A549 (cell line): Measurements from ENCODE around the gene GNA15. TPM values are rescaled to one million over a fixed set of nuclear protein-coding genes. Genes with fewer than 3 reads are reported as not detected.
"Not testable (repeated sequence)": the region's sequence is repeated elsewhere in the genome, so short reads cannot be mapped to it uniquely, and the experiment has no call there.

ENCODE experiments used
- ATAC-seq, 2 experiments: fragments of 200-7000 bp in 1 of 2; fragments of >200 bp in 1 of 2; cut with Nextera tagmentation in 1 of 2; cut with Tn5 transposase in 1 of 2; 3 replicates each; pipeline versions ENCODE4 v1.8.0 to v1.9.1; 2018 to 2020; ENCODE audit warnings: mild to moderate bottlenecking in 1 of 2, moderate library complexity in 1 of 2
- CTCF ChIA-PET: fragments of 300-600 bp; sonication (Branson Sonifier 250); formaldehyde crosslinking; extraction: SDS; loops from one replicate; lab custom pipeline; 2021; ENCODE audit warnings: antibody characterized with exemption, inconsistent platforms; lab: Yijun Ruan, JAX
- POLR2A ChIA-PET: fragments of 350-600 bp; formaldehyde crosslinking; extraction: SDS; loops from one replicate; lab custom pipeline; 2021; ENCODE audit warnings: antibody characterized with exemption, inconsistent platforms; lab: Yijun Ruan, JAX
- DNase-seq, 2 experiments: peaks; one replicate each; pipeline versions ENCODE4 v3.0.0 to v3.0.0-alpha.2; 2011 to 2016; ENCODE audit warnings: low read depth in 1 of 2, low spot score in 1 of 2
- FAIRE-seq: peaks from 2 replicates; lab custom pipeline; 2011; peaks lifted over from hg19 to GRCh38; lab: Jason Lieb, UNC
- H3K27ac ChIP-seq, 2 experiments: fragments of >200 bp; sonication (Bioruptor Twin); formaldehyde crosslinking; 3 replicates each; pipeline ENCODE4 v1.5.1; 2016 to 2017
- H3K4me1 ChIP-seq: fragments of >200 bp; sonication (Bioruptor Twin); formaldehyde crosslinking; 3 replicates; pipeline ENCODE4 v1.6.1; 2016
- H3K4me2 ChIP-seq: fragments of >200 bp; sonication (Bioruptor Twin); formaldehyde crosslinking; 3 replicates; pipeline ENCODE4 v1.6.1; 2016
- H3K4me3 ChIP-seq: fragments of >200 bp; sonication (Bioruptor Twin); formaldehyde crosslinking; 3 replicates; pipeline ENCODE4 v1.5.1; 2016
- H3K9me3 ChIP-seq: fragments of >200 bp; sonication (Bioruptor Twin); formaldehyde crosslinking; 3 replicates; pipeline ENCODE4 v1.6.1; 2016
- BCL3 ChIP-seq: fragments of >200 bp; sonication (Bioruptor Twin); formaldehyde crosslinking; IDR thresholded peaks from 3 replicates; pipeline ENCODE4 v1.6.1; 2016
- CBX2 ChIP-seq: fragments of 200-600 bp; sonication (generic); IDR thresholded peaks from 2 replicates; pipeline ENCODE4 v1.6.1; 2016; ENCODE audit warnings: low read depth, mild to moderate bottlenecking, borderline replicate concordance
- CEBPB ChIP-seq, 2 experiments: fragments of >200 bp in 1 of 2; sonication (Bioruptor Twin) in 1 of 2; formaldehyde crosslinking in 1 of 2; IDR thresholded peaks; 2 replicates each; pipeline ENCODE4 v1.6.1; 2012 to 2016
- CTCF ChIP-seq: fragments of >200 bp; sonication (Bioruptor Twin); formaldehyde crosslinking; IDR thresholded peaks from 3 replicates; pipeline ENCODE4 v1.5.1; 2016
- EHMT2 ChIP-seq: fragments of 200-600 bp; sonication (generic); IDR thresholded peaks from 2 replicates; pipeline ENCODE4 v1.6.1; 2016; ENCODE audit warnings: antibody characterized with exemption, low read depth, mild to moderate bottlenecking, moderate library complexity
- EP300 ChIP-seq, 2 experiments: fragments of >200 bp; sonication (Bioruptor Twin); formaldehyde crosslinking; IDR thresholded peaks; 2 replicates in 1 of 2; 3 replicates in 1 of 2; pipeline ENCODE4 v1.6.1; 2016 to 2017
- FOXS1 ChIP-seq: fragments of 250-450 bp; sonication (Bioruptor Pico); IDR thresholded peaks from 2 replicates; pipeline ENCODE4 v1.5.0; 2020; ENCODE audit warnings: mild to moderate bottlenecking, moderate library complexity
- GATA3 ChIP-seq: IDR thresholded peaks from 2 replicates; pipeline ENCODE4 v1.6.1; 2012; ENCODE audit warnings: borderline replicate concordance
- HMGXB4 ChIP-seq: fragments of 250-450 bp; sonication (Bioruptor Pico); IDR thresholded peaks from 2 replicates; pipeline ENCODE4 v1.5.0; 2021; ENCODE audit warnings: mild to moderate bottlenecking, moderate library complexity, borderline replicate concordance
- HOXA7 ChIP-seq: fragments of 250-450 bp; sonication (Bioruptor Pico); IDR thresholded peaks from 2 replicates; pipeline ENCODE4 v1.5.0; 2020; ENCODE audit warnings: mild to moderate bottlenecking, moderate library complexity
- HOXB5 ChIP-seq: fragments of 250-450 bp; sonication (Bioruptor Pico); IDR thresholded peaks from 2 replicates; pipeline ENCODE4 v1.5.0; 2020; ENCODE audit warnings: mild to moderate bottlenecking, moderate library complexity
- JUN ChIP-seq, 2 experiments: fragments of >200 bp; sonication (Bioruptor Twin); formaldehyde crosslinking; IDR thresholded peaks; 2 replicates in 1 of 2; 3 replicates in 1 of 2; pipeline ENCODE4 v1.6.1; 2016 to 2017
- JUNB ChIP-seq: fragments of >200 bp; sonication (Bioruptor Twin); formaldehyde crosslinking; IDR thresholded peaks from 2 replicates; pipeline ENCODE4 v1.6.1; 2016
- MAX ChIP-seq: IDR thresholded peaks from 2 replicates; pipeline ENCODE4 v1.6.1; 2012
- MYC ChIP-seq: IDR thresholded peaks from 2 replicates; pipeline ENCODE4 v1.6.1; 2012; ENCODE audit warnings: mild to moderate bottlenecking, inconsistent platforms, low read length, improper control_type of control experiment, borderline replicate concordance
- NPAS2 ChIP-seq: fragments of 250-450 bp; sonication (Bioruptor Pico); IDR thresholded peaks from 2 replicates; pipeline ENCODE4 v1.8.0; 2022; ENCODE audit warnings: mild to moderate bottlenecking, moderate library complexity, borderline replicate concordance
- PBX3 ChIP-seq: IDR thresholded peaks from 2 replicates; pipeline ENCODE4 v1.6.1; 2012
- POLR2AphosphoS2 ChIP-seq: conservative IDR thresholded peaks from 2 replicates; pipeline ENCODE4 v1.6.1; 2012; ENCODE audit warnings: low read length, improper control_type of control experiment, inconsistent platforms
- RCOR1 ChIP-seq: fragments of 150-350 bp; IDR thresholded peaks from 2 replicates; pipeline ENCODE4 v1.6.1; 2014; ENCODE audit warnings: antibody characterized with exemption, low read length, low read depth
- RFX5 ChIP-seq: fragments of 450-650 bp; IDR thresholded peaks from 2 replicates; pipeline ENCODE4 v1.7.1; 2014; ENCODE audit warnings: antibody characterized with exemption, mild to moderate bottlenecking, moderate library complexity
- SREBF2 ChIP-seq: fragments of 450-650 bp; IDR thresholded peaks from 2 replicates; pipeline ENCODE4 v1.6.1; 2014; ENCODE audit warnings: mild to moderate bottlenecking, moderate library complexity
- TFCP2L1 ChIP-seq: fragments of 250-450 bp; sonication (Bioruptor Pico); IDR thresholded peaks from 2 replicates; pipeline ENCODE4 v1.5.0; 2021; ENCODE audit warnings: mild to moderate bottlenecking
- ZFP36 ChIP-seq: fragments of 450-650 bp; IDR thresholded peaks from 2 replicates; pipeline ENCODE4 v1.6.1; 2014; ENCODE audit warnings: borderline replicate concordance; ENCODE audit not compliant: partially characterized antibody
- ZNF302 ChIP-seq: fragments of 250-450 bp; sonication (Bioruptor Pico); IDR thresholded peaks from 2 replicates; pipeline ENCODE4 v1.9.0; 2021; ENCODE audit warnings: inconsistent platforms, mild to moderate bottlenecking, moderate library complexity
- ZSCAN20 ChIP-seq: fragments of 250-450 bp; sonication (Bioruptor Pico); IDR thresholded peaks from 2 replicates; pipeline ENCODE4 v1.8.0; 2022; ENCODE audit warnings: mild to moderate bottlenecking, moderate library complexity
- WGBS: methylation state at CpG from one replicate; pipeline ENCODE4 v1.1.6; 2017; ENCODE audit errors: missing lambda C conversion rate; 5-methylcytosine and 5-hydroxymethylcytosine counted together
- polyA plus RNA-seq, 4 experiments: library from polyadenylated mRNA; depleted of rRNA in 3 of 4; stranded (reverse); fragments of >200 nt; fragmentation: RNase III in 1 of 4; extraction: RNeasy Plus Mini Kit Qiagen cat#74134 plus additional on column Dnase treatment in 1 of 4; gene quantifications; 2 replicates in 3 of 4; 3 replicates in 1 of 4; pipeline ENCODE4 v1.2.3, GENCODE V29; 2011 to 2017

Gene GNA15
- polyA plus RNA-seq, 2 of the 4 experiments (the other 2 are of a cell fraction): 0.06 TPM; not detected in 1

- TF ChIP-seq PBX3: no peak
Measured at GRCh38 chr19:3190470-3190770, 54.6 kb downstream of the GNA15 start (continued).

GRCh38 chr19:3190921-3191805 is 55.3 kb downstream of the GNA15 start:
- ATAC-seq (no peak), DNase-seq (no peak), FAIRE-seq (no peak)
- POLR2A ChIA-PET: no interaction called here
- Histone ChIP-seq H3K27ac (no peak overlapping the region), H3K4me1 (peaks cover 11% of the 10 kb centered on the region), H3K4me3 (no peak overlapping the region), H3K9me3 (no peaks in the 10 kb centered on the region), H3K4me2 (no peak overlapping the region)
- WGBS: 90% methylated on average over 37 of the region's 46 CpGs
- TF ChIP-seq RCOR1 (no peak), SREBF2 (no peak), EHMT2 (no peak), EP300 (IDR thresholded peaks at IDR 0.05) (no peak), TFCP2L1 (CRISPR knock-in tag) (no peak), HOXA7 (CRISPR knock-in tag) (no peak)
- CTCF ChIA-PET: interaction anchor here (0.6 to 2.0 kb wide), 3 partner anchors 20 to 62 kb away, joined by 3 to 6 read pairs (median 3); no protein-coding TSS in a partner anchor

- H3K9me3 ChIP-seq, FAIRE-seq, H3K27ac ChIP-seq, ATAC-seq, DNase-seq, POLR2A ChIA-PET, H3K4me3 ChIP-seq, H3K4me2 ChIP-seq: not testable (repeated sequence)
- CTCF ChIA-PET: interaction anchor here (0.6 to 2.0 kb wide), 3 partner anchors 20 to 62 kb away, joined by 3 to 6 read pairs (median 3); no protein-coding TSS in a partner anchor
- 92% methylated on average over 12 of the region's 12 CpGs for WGBS
- H3K4me1 ChIP-seq: peaks cover 11% of the 10 kb centered on the region
Measured at GRCh38 chr19:3191806-3192104, 55.9 kb downstream of the GNA15 start.

GRCh38 chr19:3192228-3192635 is 56.4 kb downstream of the GNA15 start:
- 95% methylated on average over 4 of the region's 32 CpGs for WGBS
- ChIA-PET POLR2A (no interaction called here), CTCF (interaction anchor here (0.6 to 2.0 kb wide), 3 partner anchors 19 to 63 kb away, joined by 3 to 6 read pairs (median 3); no protein-coding TSS in a partner anchor)
- DNase-seq: no peak
- Histone ChIP-seq H3K4me1 (peaks cover 7% of the 10 kb centered on the region), H3K27ac (no peak overlapping the region), H3K4me3 (no peak overlapping the region), H3K9me3 (no peaks in the 10 kb centered on the region), H3K4me2 (no peak overlapping the region)
- TF ChIP-seq FOXS1 (CRISPR knock-in tag) (no peak), HOXB5 (CRISPR knock-in tag) (no peak), GATA3 (no peak), MAX (no peak), POLR2AphosphoS2 (no peak), BCL3 (no peak), SREBF2 (no peak), CBX2 (no peak), JUNB (no peak), CTCF (no peak), ZNF302 (CRISPR knock-in tag) (no peak), ZSCAN20 (CRISPR knock-in tag) (no peak), CEBPB (IDR thresholded peaks at IDR 0.05) (no peak), MYC (no peak), NPAS2 (CRISPR knock-in tag) (no peak), ZFP36 (no peak), HMGXB4 (CRISPR knock-in tag) (no peak), JUN (IDR thresholded peaks at IDR 0.05) (no peak), RFX5 (no peak), EHMT2 (no peak)
- no peak for ATAC-seq
- FAIRE-seq: no peak
